Mononuclear cell (primary cell): Measurements from ENCODE around the gene GPC1. TPM values are rescaled to one million over a fixed set of nuclear protein-coding genes. Genes with fewer than 3 reads are reported as not detected.

Experiments used
- H3K27me3 ChIP-seq: 2 replicates; pipeline ENCODE4 v1.6.0; 2011; ENCODE audit warnings: low read length, control low read depth; ENCODE audit not compliant: insufficient read depth
- H3K4me1 ChIP-seq: 2 replicates; pipeline ENCODE4 v1.5.1; 2011; ENCODE audit warnings: mild to moderate bottlenecking, low read length, control low read depth; ENCODE audit not compliant: insufficient read depth
- H3K4me3 ChIP-seq: 2 replicates; pipeline ENCODE4 v1.5.1; 2011; ENCODE audit warnings: mild to moderate bottlenecking, low read length, moderate library complexity
- H3K9me3 ChIP-seq: 2 replicates; pipeline ENCODE4 v1.5.1; 2011; ENCODE audit warnings: low read depth, mild to moderate bottlenecking, control low read depth, low read length
- total RNA-seq: library from RNA; depleted of rRNA; stranded (reverse); fragments of >200 nt; gene quantifications from one replicate; pipeline ENCODE4 v1.2.3, GENCODE V29; 2012

GPC1 gene
- total RNA-seq, 1 donor, result 0.42 TPM

DNA sequence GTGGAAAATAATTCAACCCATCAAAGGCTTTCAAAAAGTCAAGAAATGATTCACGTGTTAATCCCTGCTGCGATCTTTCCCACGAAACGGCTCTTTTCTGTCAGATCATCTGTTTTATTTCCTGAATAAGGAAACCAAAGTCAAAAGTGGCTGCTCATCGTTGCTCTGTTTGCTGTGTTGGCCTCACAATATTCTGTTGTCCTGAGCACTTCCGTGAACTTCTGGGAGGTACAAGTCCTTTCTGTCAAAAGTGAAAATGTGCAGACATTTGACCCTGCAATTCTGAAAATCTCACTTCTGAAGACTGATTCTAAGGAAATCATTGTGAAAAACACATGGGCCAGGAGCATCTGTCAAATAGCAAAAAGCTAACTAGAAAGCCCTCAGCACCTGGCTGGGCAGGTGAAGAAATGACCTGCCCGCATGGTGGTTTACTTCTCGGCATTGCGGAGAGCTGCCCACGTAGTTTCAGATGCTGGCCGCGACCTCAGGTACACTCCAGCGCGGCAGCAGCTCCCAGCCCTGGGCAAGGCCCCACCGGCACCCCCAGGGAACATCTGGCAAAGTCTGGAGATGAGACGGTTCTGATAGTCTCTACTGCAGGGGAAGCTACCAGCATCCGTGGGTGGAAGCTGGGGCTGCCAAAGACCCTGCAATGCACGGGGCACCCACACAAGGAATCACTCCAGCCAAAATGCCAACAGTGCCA lies 31.9 kb upstream of the GPC1 start:
- Histone ChIP-seq H3K4me1 (no peaks in the 10 kb centered on the region), H3K4me3 (no peak overlapping the region), H3K9me3 (no peaks in the 10 kb centered on the region), H3K27me3 (no peaks in the 10 kb centered on the region)

DNA sequence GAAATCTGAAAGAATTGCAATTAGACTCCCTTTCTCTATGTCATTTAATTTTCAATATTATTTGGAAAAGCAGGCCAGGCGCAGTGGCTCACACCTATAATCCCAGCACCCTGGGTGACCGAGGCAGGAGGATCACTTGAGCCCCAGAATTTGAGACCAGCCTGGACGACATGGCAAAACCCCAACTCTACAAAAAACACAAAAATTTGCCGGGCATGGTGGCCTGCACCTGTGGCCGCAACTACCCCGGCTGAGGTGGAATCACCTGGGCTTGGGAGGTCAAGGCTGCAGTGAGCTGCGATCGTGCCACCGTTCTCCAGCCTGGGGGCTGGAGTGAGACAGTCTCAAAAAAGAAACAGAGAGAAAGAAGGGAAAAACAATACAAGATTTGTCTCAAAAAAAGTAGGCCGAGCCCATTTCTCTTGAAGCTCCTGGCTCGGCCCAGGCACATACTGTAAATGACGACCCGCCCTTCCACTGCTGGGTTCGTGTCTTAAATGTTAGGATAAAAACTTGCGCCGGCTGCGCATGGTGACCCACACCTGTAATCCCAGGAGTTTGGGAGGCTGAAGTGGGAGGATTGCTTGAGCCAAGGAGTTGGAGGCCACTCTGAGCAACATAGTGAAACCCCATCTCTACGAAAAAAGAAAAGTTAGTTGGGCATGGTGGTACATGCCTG lies 31.1 kb upstream of the GPC1 start:
- Histone ChIP-seq H3K27me3 (no peaks in the 10 kb centered on the region), H3K9me3 (no peaks in the 10 kb centered on the region), H3K4me3 (no peak overlapping the region), H3K4me1 (no peaks in the 10 kb centered on the region)

DNA sequence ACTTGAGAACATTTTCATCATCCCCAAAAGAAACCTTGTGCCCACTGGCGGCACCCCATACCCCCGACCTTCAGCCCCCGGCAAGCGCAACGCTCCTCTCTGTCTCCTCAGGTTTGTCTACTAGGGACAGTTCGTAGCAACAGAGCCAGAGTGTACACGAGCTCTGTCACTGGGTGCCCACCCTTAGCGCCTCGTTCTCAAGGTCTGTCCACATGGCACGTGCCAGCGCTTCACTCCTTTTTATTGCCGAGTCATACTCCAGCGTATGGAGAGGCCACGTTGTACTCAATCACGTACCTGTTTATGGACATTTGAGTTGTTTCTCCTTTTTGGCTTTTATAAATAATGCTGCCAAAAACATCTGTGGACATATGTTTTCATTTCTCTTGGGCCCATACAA lies 30.3 kb upstream of the GPC1 start:
- H3K9me3 ChIP-seq, result no peaks in the 10 kb centered on the region
- no peak overlapping the region for H3K4me3 ChIP-seq
- no peaks in the 10 kb centered on the region for H3K27me3 ChIP-seq
- H3K4me1 ChIP-seq, result no peaks in the 10 kb centered on the region

DNA sequence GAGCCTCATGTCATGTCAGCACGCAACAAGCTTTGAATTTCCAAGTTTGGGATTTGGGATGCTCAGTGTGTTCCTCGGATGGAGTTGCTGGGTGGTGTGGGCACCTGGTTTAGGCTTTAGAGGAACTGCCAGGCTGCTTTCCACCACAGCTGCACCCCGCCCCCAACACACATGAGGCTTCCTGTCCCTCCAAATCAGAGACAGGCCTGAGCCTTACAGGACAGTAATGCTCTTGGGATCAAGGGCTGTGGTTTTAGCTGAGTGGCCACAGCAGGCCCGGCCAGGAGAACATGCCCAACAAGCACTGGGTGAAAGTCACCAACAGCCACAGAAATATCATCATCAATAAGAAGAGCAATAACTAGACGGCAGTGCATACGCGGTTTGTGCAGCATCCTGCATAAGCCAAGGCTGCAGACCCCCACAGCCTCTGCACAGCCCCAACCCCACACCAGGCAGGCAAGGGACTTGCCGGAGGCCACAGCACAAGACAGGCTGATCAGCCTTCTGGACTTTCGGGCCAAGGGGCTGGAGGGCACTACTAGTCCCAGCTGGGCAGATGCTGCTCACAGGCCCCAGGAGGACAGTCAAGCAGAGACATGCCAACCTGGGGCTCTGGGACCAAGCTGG lies 29.7 kb upstream of the GPC1 start:
- H3K9me3 ChIP-seq, result no peaks in the 10 kb centered on the region

DNA sequence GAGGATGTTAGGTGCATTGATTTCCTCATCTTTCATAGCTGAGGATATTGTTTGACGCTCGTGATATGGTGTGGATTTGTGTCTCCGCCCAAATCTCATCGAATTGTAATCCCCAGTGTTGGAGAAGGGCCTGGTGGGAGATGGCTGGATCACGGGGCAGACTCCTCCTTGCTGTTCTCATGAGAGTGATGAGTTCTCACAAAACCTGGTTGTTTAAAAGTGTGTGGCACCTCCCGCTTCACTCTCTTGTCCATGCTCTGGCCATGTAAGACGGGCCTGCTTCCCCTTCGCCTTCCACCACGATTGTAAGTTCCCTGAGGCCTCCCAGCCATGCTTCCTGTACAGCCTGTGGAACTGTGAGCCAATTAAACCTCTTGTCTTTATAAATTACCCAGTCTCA lies 28.4 kb upstream of the GPC1 start:
- Histone ChIP-seq H3K9me3 (no peaks in the 10 kb centered on the region), H3K27me3 (no peaks in the 10 kb centered on the region), H3K4me1 (no peaks in the 10 kb centered on the region), H3K4me3 (no peak overlapping the region)

More for the DNA sequence above, 29.7 kb upstream of the GPC1 start:
- H3K4me1 ChIP-seq, result no peaks in the 10 kb centered on the region
- no peak overlapping the region for H3K4me3 ChIP-seq
- H3K27me3 ChIP-seq, result no peaks in the 10 kb centered on the region

DNA sequence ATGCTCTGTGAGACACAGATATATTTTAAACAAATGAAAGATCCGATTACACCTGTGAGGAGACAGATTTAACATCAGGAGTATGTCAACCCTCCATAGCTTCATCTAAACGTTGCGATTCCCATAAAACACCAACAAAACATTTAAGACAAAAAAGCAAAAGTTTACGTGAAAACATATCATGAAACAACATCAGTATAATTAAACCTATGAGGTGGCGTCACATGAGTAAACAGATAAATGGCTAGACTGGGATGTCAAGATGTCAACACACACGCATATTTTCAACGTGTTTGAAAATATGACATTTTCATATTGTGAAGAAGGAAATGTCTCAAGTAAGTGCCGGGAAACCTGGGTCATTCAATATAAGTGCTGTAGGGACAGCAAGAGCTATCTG lies 25.5 kb upstream of the GPC1 start:
- no peaks in the 10 kb centered on the region for H3K9me3 ChIP-seq
- no peaks in the 10 kb centered on the region for H3K4me1 ChIP-seq
- H3K27me3 ChIP-seq, result no peaks in the 10 kb centered on the region
- H3K4me3 ChIP-seq, result no peak overlapping the region

DNA sequence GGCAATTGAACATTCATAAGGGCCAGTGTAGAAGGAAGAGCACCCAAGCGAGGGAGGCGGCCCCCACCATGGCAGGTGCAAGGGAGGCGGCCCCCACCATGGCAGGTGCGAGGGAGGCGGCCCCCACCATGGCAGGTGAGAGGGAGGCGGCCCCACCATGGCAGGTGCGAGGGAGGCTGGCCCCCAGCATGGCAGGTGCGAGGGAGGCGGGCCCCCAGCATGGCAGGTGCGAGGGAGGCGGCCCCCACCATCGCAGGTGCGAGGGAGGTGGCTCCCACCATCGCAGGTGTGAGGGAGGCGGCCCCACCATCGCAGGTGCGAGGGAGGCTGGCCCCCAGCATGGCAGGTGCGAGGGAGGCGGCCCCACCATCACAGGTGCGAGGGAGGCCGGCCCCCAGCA lies 24.7 kb upstream of the GPC1 start:
- Histone ChIP-seq H3K4me3 (no peak overlapping the region), H3K9me3 (no peaks in the 10 kb centered on the region), H3K27me3 (no peaks in the 10 kb centered on the region), H3K4me1 (no peaks in the 10 kb centered on the region)

DNA sequence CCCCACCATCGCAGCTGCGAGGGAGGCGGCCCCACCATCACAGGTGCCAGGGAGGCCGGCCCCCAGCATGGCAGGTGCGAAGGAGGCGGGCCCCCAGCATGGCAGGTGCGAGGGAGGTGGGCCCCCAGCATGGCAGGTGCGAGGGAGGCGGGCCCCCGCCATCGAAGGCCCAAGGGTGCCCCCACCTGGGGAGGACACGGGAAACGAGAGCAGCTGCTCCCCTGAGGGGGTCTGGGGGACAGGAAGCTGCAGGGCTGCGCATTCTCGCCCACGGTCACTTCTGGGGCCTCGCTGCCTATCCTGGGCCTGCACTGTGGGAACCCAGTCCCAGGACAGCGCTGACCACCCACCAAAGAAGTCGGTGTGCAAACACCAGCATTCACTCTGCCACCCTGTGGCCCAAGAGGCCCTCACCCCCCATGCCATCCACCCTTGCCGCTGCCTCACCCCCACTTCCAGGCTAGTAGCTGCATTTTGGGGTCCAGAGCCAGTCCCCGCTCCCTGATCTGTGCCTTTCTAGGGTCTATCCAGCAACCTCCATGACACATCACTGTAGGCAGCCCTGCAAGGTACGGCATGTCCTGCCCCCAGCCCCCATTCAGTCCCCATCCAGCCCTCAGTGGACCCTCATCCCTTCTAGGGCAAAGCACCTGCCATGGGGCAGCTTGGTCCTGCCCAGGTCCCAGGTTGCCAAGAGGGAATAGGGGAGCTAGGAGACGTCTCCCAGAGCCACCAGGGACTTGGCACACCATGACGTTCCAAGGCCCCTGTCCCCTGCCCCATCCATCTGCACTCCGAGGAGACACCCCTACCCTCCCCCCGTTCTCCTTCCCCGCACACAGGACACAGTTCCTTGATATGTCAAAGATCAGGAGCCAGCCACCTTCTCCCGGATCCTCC lies 24.0 kb upstream of the GPC1 start:
- H3K4me1 ChIP-seq, result no peaks in the 10 kb centered on the region
- no peaks in the 10 kb centered on the region for H3K9me3 ChIP-seq
- no peak overlapping the region for H3K4me3 ChIP-seq
- H3K27me3 ChIP-seq, result no peaks in the 10 kb centered on the region

DNA sequence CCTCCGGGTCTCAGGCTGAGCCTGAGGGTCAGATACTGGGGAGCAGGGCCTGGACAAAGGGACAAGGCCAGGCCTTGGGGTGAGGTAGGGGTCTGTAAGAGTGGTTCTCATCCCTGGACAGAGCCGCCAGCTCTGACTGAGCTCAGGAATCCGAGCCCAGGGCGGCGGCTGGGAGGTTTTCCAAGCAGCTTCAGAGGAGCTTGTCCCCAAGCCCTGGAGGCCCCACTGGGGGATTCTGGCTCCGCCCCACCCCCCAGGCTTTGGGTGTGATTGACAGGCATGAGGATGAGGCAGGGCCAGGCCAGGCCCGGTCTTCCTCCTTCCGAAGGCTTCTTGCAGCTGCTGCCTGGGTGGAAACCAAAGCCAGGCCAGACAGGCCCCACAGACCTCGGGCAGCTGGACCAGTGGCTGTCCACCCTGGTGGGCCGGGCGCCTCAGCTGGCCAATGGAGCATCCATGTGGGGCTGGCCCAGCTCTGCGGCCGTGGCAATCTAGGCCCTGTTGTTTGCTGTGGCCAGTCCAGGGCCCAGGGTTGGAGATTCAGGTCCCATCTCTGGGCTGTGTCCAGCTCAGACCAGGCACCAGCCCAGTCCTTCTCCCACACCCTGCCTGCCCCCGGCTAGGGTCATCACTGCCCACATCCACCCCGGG lies 23.1 kb upstream of the GPC1 start:
- Histone ChIP-seq H3K4me1 (no peaks in the 10 kb centered on the region), H3K9me3 (no peaks in the 10 kb centered on the region), H3K4me3 (no peak overlapping the region), H3K27me3 (no peaks in the 10 kb centered on the region)

DNA sequence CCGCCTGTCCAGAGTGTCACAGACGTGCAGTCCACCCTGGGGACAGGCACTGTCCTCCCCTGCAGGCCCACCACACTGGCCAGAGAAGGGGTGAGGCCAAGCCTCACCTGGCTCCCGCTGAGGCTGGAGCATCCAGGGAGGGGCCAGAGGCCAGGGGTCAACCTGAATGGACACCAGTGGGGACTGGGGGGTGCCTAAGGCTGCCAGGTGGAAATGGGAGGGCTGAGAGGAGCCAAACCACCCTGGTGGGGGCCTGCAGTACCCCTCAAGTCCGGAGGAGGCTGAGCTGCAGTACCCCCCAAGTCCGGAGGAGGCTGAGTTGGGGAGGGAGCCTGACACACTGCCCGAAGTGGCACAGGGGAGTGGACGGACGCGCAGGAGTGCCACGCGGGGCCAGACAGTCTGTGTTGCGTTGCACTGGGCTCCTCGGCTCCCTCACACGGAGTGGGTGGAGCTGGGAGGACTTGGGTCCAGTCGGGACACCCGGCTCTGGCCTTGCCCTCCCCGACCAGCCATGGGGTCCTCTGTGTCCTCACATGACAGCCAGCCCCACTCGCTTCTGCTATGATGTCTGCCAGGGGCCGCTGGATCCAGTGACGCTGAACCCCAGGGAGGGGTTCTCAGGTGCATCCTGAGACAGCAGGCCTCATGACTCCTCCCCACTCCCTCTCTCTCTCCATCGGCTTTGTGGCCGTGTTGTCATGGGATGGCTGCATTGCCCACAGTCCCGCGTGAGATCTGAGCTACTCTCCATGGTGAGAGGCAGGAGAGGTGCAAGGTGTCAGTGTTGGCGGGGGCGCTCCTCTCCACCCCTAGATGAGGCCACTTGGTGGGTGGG lies 22.3 kb upstream of the GPC1 start:
- Histone ChIP-seq H3K9me3 (no peaks in the 10 kb centered on the region), H3K27me3 (no peaks in the 10 kb centered on the region), H3K4me1 (no peaks in the 10 kb centered on the region), H3K4me3 (no peak overlapping the region)

DNA sequence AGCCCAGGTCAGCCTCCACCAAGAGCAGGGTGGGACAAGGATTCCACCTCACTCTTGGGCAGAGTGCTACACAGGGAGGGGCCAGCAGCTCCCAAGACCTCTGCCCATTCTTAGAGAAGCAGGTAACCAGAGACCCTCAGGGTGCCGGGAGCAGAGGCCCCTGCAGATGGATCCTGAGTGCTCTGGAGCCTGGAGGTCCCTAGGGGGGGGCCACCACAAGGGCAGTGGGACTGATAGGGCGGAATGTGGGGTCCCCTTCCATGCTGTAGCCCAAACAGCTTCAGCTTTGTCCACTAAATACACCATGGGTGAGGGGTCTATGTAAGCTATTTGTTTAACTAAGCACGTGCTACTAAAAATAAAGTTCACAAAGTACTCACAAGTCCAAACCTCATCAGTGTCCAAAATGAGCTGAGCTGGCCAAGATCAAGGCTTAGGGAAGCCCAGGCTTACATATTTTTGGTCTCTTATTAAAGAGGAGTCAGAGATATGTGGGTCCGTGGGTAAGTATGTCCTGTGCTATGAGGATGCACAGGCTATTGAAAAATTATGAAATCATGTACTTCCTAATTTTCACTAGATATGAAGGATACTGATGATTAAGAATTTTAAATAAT lies 21.5 kb upstream of the GPC1 start:
- Histone ChIP-seq H3K9me3 (no peaks in the 10 kb centered on the region), H3K4me3 (no peak overlapping the region), H3K4me1 (no peaks in the 10 kb centered on the region), H3K27me3 (no peaks in the 10 kb centered on the region)

DNA sequence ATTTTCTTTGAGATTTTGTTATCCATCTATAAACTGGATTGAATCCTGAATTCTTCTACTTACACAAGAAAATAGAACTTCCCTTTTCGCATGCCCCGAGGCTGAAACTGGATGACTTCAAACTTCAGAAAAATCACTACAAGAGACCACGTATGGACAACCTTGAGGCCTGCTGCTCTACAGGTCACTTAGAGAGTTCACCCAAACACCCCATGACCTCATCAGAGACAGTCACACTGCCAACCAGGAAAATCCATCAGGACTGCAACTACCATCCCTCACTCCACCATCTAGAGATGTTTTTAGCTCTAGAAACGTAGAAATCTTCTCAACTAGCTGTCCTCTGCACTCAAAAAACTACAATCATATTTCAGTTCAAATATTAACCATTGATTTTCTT lies 18.6 kb upstream of the GPC1 start:
- Histone ChIP-seq H3K9me3 (no peaks in the 10 kb centered on the region), H3K27me3 (no peaks in the 10 kb centered on the region), H3K4me1 (no peaks in the 10 kb centered on the region), H3K4me3 (no peak overlapping the region)

DNA sequence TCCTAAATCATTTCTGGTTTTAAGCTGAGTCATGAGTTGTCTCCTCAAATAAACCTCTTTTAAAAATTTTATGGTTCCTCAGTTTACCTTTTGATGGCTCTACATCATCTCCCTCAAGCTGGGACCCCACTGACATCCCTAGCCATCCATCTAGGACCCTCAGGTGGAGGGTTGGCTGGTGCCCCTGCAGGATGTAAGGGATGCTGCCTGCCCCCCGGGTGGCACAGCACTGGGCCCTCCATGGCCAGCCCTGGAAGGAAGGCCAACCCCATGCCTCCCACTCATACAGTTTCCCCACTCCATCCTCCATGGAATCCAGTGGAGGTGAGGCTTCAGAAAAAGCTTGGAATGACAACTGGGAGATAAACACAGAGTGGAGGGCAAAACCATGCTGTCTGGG lies 17.2 kb upstream of the GPC1 start:
- Histone ChIP-seq H3K27me3 (no peaks in the 10 kb centered on the region), H3K9me3 (no peaks in the 10 kb centered on the region), H3K4me1 (no peaks in the 10 kb centered on the region)

DNA sequence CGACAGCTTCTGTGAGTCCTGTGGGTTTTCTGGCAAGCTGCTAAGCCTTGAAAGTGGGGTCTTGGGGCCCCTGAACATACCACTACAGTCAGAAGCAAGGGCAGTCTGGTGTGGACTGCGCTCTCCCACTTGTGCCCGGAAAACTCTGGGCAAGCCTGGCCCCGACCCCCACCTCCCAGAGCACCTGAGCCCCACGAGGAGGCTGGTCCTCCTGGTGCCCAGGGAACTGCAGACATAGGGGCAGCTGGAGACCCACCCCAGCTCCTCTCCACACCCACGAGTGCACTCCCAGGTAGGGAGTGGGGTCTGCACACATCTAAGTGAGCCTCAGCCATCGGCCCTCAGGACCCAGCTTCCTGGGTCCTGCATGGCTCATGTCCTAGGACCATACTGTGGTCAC lies 16.2 kb upstream of the GPC1 start:
- Histone ChIP-seq H3K4me3 (no peak overlapping the region), H3K4me1 (no peaks in the 10 kb centered on the region), H3K9me3 (no peaks in the 10 kb centered on the region), H3K27me3 (no peaks in the 10 kb centered on the region)

More for the DNA sequence above, 17.2 kb upstream of the GPC1 start:
- no peak overlapping the region for H3K4me3 ChIP-seq
